ENCODE data around the gene TEX44.

TEX44 gene

DNA sequence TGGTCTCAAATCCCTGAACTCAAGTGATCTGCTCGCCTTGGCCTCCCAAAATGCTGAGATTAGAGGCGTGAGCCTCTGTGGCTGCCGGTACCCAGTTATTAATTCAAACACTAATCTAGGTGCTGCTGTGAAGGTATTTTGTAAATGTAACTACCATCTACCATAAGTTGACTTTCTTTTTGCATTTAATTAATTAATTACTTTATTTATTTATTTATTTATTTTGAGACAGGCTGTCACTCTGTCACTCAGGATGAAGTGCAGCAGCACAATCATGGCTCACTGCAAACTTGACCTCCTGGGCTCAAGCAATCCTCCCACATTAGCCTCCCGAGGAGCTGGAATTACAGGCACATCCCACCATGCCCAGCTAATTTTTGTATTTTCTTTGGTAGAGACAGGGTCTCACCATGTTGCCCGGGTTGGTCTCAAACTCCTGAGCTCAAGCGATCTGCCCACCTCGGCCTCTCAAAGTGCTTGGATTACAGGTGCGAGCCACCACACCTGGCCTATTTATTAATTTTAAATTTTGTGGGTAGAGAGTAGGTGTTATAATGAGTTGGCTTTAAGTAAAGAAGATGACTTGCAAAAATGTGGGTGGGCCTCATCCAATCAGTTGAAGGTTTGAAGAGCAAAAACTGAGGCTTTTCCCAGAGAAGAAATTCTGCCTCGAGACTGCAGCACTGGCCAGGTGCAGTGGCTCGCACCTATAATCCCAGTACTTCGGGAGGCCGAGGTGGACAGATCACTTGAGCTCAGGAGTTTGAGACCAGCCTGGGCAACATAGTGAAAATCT, 45.2 kb upstream of the TEX44 start:
- no peak overlapping the region for H3K4me3 ChIP-seq (ENCODE audit: low read length, poor library complexity, severe bottlenecking)
- H3K9me3 ChIP-seq (ENCODE audit: insufficient read depth, low read depth, low read length) = peaks cover 15% of the 10 kb centered on the region
- peaks cover 6% of the 10 kb centered on the region for H3F3A ChIP-seq (ENCODE audit: low read depth)
- H3K4me1 ChIP-seq (ENCODE audit: insufficient read depth, low read length, poor library complexity, severe bottlenecking) = peaks cover 28% of the 10 kb centered on the region
- H3K79me2 ChIP-seq (ENCODE audit: insufficient read depth, low read length) = no peaks in the 10 kb centered on the region
- H3K4me2 ChIP-seq (ENCODE audit: low read depth, low read length, poor library complexity, severe bottlenecking) = no peak overlapping the region
- no peaks in the 10 kb centered on the region for H3K27me3 ChIP-seq (ENCODE audit: insufficient read depth, low read length, poor library complexity, severe bottlenecking)
- no peaks in the 10 kb centered on the region for H3K9me2 ChIP-seq (replicated peaks; ENCODE audit: low read depth, low read length)
- TF ChIP-seq EZH2phosphoT487 (IDR thresholded peaks at IDR 0.05; ENCODE audit: borderline replicate concordance) = no peak
- TF ChIP-seq, protein P1, sequence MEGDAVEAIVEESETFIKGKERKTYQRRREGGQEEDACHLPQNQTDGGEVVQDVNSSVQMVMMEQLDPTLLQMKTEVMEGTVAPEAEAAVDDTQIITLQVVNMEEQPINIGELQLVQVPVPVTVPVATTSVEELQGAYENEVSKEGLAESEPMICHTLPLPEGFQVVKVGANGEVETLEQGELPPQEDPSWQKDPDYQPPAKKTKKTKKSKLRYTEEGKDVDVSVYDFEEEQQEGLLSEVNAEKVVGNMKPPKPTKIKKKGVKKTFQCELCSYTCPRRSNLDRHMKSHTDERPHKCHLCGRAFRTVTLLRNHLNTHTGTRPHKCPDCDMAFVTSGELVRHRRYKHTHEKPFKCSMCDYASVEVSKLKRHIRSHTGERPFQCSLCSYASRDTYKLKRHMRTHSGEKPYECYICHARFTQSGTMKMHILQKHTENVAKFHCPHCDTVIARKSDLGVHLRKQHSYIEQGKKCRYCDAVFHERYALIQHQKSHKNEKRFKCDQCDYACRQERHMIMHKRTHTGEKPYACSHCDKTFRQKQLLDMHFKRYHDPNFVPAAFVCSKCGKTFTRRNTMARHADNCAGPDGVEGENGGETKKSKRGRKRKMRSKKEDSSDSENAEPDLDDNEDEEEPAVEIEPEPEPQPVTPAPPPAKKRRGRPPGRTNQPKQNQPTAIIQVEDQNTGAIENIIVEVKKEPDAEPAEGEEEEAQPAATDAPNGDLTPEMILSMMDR (conservative IDR thresholded peaks at IDR 0.05; ENCODE audit: low read length) = no peak
- H4K20me1 ChIP-seq (ENCODE audit: insufficient read depth, low read length, poor library complexity, severe bottlenecking) = no peaks in the 10 kb centered on the region
- H2AFZ ChIP-seq (ENCODE audit: low read length) = no peak overlapping the region
- no peaks in the 10 kb centered on the region for H3K36me3 ChIP-seq (ENCODE audit: insufficient read depth, low read length)
- H3K9ac ChIP-seq (ENCODE audit: low read depth, low read length, poor library complexity, severe bottlenecking) = no peak overlapping the region

DNA sequence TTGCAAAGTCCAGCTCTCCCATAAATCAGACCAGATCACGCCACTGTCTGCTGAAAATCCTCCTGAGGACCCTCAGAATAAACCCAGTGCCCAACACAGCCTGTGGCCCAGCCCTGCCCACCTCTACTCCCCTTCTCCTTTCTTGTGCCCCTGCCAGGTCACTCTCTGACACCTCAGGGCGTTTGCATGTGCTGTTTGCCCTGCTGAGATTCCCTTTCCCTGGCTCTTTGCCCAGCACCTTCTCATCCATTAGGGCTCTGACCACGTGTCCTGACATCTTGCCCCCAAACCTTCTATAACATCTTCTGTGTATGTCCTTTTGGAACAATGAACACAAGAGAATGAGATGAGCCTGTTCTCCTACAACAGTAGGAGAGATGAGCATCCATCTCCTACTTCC, 43.9 kb upstream of the TEX44 start:
- no peak overlapping the region for H3K4me2 ChIP-seq (ENCODE audit: low read depth, low read length, poor library complexity, severe bottlenecking)
- peaks cover 7% of the 10 kb centered on the region; the same call in 1 of the 2 replicates for H3K79me2 ChIP-seq (ENCODE audit: insufficient read depth, low read length)
- peaks cover 32% of the 10 kb centered on the region for H3K4me1 ChIP-seq (ENCODE audit: insufficient read depth, low read length, poor library complexity, severe bottlenecking)
- no peak for TF ChIP-seq EZH2phosphoT487 (IDR thresholded peaks at IDR 0.05; ENCODE audit: borderline replicate concordance)
- H2AFZ ChIP-seq (ENCODE audit: low read length) = no peak overlapping the region
- H3K9ac ChIP-seq (ENCODE audit: low read depth, low read length, poor library complexity, severe bottlenecking) = no peak overlapping the region
- H3K9me3 ChIP-seq (ENCODE audit: insufficient read depth, low read depth, low read length) = peaks cover 13% of the 10 kb centered on the region
- no peaks in the 10 kb centered on the region for H3K27me3 ChIP-seq (ENCODE audit: insufficient read depth, low read length, poor library complexity, severe bottlenecking)
- no peaks in the 10 kb centered on the region for H4K20me1 ChIP-seq (ENCODE audit: insufficient read depth, low read length, poor library complexity, severe bottlenecking)
- peaks cover 6% of the 10 kb centered on the region for H3F3A ChIP-seq (ENCODE audit: low read depth)
- H3K36me3 ChIP-seq (ENCODE audit: insufficient read depth, low read length) = no peaks in the 10 kb centered on the region
- H3K9me2 ChIP-seq (replicated peaks; ENCODE audit: low read depth, low read length) = no peaks in the 10 kb centered on the region
- H3K4me3 ChIP-seq (ENCODE audit: low read length, poor library complexity, severe bottlenecking) = no peak overlapping the region

DNA sequence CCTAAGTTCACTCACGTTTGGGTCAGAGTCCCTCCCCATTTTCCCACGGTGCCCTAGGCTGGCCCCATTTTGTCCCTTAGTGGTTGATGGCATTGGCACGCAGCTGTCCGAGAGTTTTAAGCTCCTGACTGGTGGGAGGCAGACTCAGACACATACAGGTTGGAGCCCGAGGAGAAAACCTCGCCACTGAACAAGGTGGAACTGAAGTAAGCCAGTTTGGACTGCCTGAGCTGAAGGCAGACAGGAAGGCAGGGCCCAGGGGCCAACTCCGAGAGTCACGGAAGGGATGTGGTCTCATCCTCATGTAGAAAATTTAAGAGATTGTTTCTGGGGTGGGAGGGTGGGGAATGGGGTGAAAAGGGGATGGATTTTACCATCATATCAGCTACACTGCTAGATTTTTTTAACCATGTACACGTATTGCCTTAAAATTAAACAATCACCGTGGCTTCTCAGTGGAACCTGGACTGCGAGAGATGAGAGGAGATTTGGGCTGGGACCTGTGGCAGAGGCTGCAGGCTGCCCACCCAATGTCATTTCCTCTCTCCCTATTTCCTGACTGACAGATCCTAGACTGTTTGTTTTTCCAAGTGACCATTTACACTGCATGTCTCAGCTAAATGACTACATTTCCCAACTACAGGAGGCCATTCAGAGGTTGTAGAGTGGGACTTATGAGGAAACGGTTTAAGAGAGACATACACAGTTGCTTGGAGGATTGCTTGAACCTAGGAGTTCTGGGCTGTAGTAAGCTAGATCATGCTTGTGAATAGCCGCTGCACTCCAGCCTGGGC, 43.0 kb upstream of the TEX44 start:
- Histone ChIP-seq H3K79me2 (ENCODE audit: insufficient read depth, low read length) (peaks cover 16% of the 10 kb centered on the region; the same call in 1 of the 2 replicates), H3K27me3 (ENCODE audit: insufficient read depth, low read length, poor library complexity, severe bottlenecking) (no peaks in the 10 kb centered on the region), H3F3A (ENCODE audit: low read depth) (peaks cover 6% of the 10 kb centered on the region), H4K20me1 (ENCODE audit: insufficient read depth, low read length, poor library complexity, severe bottlenecking) (no peaks in the 10 kb centered on the region), H3K4me3 (ENCODE audit: low read length, poor library complexity, severe bottlenecking) (no peak overlapping the region), H3K4me1 (ENCODE audit: insufficient read depth, low read length, poor library complexity, severe bottlenecking) (peaks cover 40% of the 10 kb centered on the region), H2AFZ (ENCODE audit: low read length) (no peak overlapping the region), H3K36me3 (ENCODE audit: insufficient read depth, low read length) (no peaks in the 10 kb centered on the region), H3K4me2 (ENCODE audit: low read depth, low read length, poor library complexity, severe bottlenecking) (no peak overlapping the region), H3K9ac (ENCODE audit: low read depth, low read length, poor library complexity, severe bottlenecking) (no peak overlapping the region), H3K9me2 (replicated peaks; ENCODE audit: low read depth, low read length) (no peaks in the 10 kb centered on the region), H3K9me3 (ENCODE audit: insufficient read depth, low read depth, low read length) (peaks cover 13% of the 10 kb centered on the region)
- no peak for TF ChIP-seq EZH2phosphoT487 (IDR thresholded peaks at IDR 0.05; ENCODE audit: borderline replicate concordance)
- TF ChIP-seq, protein P1 (conservative IDR thresholded peaks at IDR 0.05; ENCODE audit: low read length) = no peak

All from Loucy (cell line).